ENCODE results near the gene SALL2.

Gene SALL2

GRCh38 chr14:21526672-21527317 is 649 bp upstream of the SALL2 start:
- DNase-seq: no peak

- DNase-seq: no peak
Measured at GRCh38 chr14:21525571-21525961, 580 bp downstream of the SALL2 start.

GRCh38 chr14:21524575-21525490 is 1.3 kb downstream of the SALL2 start:
- no peak for DNase-seq

- no peak for DNase-seq
Measured at GRCh38 chr14:21523203-21523602, 2.9 kb downstream of the SALL2 start.

- no peak for DNase-seq
Measured at GRCh38 chr14:21521501-21521900, 4.6 kb downstream of the SALL2 start.

GRCh38 chr14:21520767-21521166 is 5.4 kb downstream of the SALL2 start:
- no peak for DNase-seq

- DNase-seq: no peak
Measured at GRCh38 chr14:21518725-21519124, 7.4 kb downstream of the SALL2 start.

- DNase-seq: no peak
Measured at GRCh38 chr14:21514341-21514740, 11.8 kb downstream of the SALL2 start.

- DNase-seq: peak; percentile 79 to 83
Measured at GRCh38 chr14:21510735-21511657, 15.2 kb downstream of the SALL2 start, which contains the start of gene METTL3. Gene METTL3 (minus strand): TSS chr14:21511340. CDS start chr14:21511223, 117 bp downstream.

- no peak for DNase-seq
Measured at GRCh38 chr14:21509432-21510143, 16.6 kb downstream of the SALL2 start.

- DNase-seq: no peak
Measured at GRCh38 chr14:21506557-21506956, 19.6 kb downstream of the SALL2 start.

GRCh38 chr14:21505012-21505553 is 21.1 kb downstream of the SALL2 start:
- DNase-seq: no peak

GRCh38 chr14:21503376-21503775 is 22.8 kb downstream of the SALL2 start:
- DNase-seq: no peak

GRCh38 chr14:21501568-21501967 is 24.6 kb downstream of the SALL2 start:
- no peak for DNase-seq

GRCh38 chr14:21498540-21499526 is 27.3 kb downstream of the SALL2 start:
- DNase-seq: peak; percentile 10 to 23

- DNase-seq: no peak
Measured at GRCh38 chr14:21496453-21496852, 29.7 kb downstream of the SALL2 start.

GRCh38 chr14:21494902-21495762 is 31.0 kb downstream of the SALL2 start:
- DNase-seq: no peak

- no peak for DNase-seq
Measured at GRCh38 chr14:21486640-21487087, 39.5 kb downstream of the SALL2 start.

GRCh38 chr14:21476925-21477681 is 49.0 kb downstream of the SALL2 start, which contains the start of the genes RAB2B and TOX4:
Gene RAB2B (minus strand): TSS chr14:21476959. CDS start chr14:21476872, 87 bp downstream.
Gene TOX4 (plus strand): TSS chr14:21477195. CDS start chr14:21477279, 84 bp downstream.
- DNase-seq: peak; percentile 86 to 88

Data from stimulated activated CD4-positive, alpha-beta T cell treated with anti-CD3 and anti-CD28 coated beads, Interleukin-2, amount 100 ng/mL, for 48 hours (primary cell).